Fibroblast of mammary gland (primary cell): ENCODE results near the gene ITPRIP.

Experiments
- DNase-seq: peaks from one replicate; pipeline ENCODE4 v3.0.0-alpha.2; 2010; ENCODE audit warnings: low read depth
- H3K4me3 ChIP-seq: 2 replicates; pipeline ENCODE4 v1.5.1; 2011; ENCODE audit warnings: low read depth, mild to moderate bottlenecking, low read length, moderate library complexity; ENCODE audit not compliant: control insufficient read depth
- TF ChIP-seq, protein P1 (sequence below): conservative IDR thresholded peaks from 2 replicates; pipeline ENCODE4 v1.5.1; 2011; ENCODE audit warnings: low read depth, low read length, inconsistent platforms; ENCODE audit not compliant: control insufficient read depth, insufficient read depth

ITPRIP gene

DNA sequence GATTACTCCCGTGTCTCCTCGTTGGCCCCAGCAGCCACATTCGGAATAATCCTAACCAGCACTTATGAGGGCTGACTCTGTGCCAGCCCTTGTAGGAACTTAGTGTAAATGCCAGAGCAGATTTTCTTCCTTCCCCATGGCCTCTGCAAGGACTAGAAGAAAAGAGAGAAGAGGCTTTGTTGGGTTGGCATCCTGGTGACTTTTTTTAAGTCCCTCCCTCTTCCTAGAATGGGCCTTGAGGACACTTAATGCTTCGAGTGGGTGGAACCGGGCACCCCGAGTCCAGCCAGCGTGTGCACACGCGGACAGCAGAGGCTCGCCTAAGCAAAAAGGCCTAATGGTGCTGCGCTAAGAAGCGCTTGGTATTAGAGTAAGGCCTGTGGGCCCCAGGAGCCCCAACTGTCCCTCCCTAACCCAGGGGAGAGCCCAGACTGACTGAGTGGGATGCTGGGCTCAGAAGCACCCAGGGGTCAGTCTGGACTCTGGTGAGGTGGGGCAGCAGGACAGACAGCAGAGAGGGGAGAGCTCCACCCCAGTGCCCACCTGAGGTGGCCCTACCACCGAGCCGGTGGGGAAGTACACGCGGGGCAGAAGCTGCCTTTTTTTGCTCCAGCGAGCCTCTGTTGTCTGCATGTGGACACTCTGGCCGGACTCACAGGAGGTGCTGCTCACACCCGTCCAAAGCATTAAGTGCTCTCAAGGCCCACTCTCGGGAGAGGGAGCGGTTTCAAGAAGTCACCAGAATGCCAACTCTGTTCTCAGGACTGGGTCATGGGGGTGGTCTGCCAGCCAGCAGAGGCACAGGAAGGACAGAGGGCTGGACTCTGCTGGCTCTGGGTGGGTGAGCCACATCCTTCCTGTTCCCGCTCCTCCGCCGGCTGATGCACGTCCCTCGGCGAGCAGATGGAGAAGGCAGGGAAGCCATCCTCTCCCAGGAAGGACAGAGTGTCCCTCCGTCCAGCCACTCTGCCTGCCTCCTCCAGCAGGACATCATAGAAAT is 12.5 kb downstream of the ITPRIP start:
- TF ChIP-seq, protein P1, sequence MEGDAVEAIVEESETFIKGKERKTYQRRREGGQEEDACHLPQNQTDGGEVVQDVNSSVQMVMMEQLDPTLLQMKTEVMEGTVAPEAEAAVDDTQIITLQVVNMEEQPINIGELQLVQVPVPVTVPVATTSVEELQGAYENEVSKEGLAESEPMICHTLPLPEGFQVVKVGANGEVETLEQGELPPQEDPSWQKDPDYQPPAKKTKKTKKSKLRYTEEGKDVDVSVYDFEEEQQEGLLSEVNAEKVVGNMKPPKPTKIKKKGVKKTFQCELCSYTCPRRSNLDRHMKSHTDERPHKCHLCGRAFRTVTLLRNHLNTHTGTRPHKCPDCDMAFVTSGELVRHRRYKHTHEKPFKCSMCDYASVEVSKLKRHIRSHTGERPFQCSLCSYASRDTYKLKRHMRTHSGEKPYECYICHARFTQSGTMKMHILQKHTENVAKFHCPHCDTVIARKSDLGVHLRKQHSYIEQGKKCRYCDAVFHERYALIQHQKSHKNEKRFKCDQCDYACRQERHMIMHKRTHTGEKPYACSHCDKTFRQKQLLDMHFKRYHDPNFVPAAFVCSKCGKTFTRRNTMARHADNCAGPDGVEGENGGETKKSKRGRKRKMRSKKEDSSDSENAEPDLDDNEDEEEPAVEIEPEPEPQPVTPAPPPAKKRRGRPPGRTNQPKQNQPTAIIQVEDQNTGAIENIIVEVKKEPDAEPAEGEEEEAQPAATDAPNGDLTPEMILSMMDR = no peak
- H3K4me3 ChIP-seq = no peak overlapping the region
- peak; percentile 30 for DNase-seq

DNA sequence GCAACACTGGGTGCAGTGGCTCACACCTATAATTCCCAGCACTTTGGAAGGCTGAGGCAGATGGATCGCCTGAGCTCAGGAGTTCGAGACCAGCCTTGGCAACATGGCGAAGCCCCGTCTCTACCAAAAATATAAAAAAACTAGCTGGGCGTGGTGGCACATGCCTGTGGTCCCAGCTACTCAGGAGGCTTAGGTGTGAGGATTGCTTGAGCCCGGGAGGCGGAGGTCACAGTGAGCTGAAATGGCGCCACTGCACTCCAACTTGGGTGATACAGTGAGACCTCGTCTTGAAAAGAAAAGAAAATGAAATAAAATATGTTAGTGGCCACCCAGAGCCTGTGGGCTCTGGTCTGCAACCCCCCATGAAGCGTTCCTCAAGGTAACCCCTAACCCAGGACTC is 13.3 kb downstream of the ITPRIP start:
- DNase-seq = no peak
- no peak overlapping the region for H3K4me3 ChIP-seq
- TF ChIP-seq, protein P1 = no peak

DNA sequence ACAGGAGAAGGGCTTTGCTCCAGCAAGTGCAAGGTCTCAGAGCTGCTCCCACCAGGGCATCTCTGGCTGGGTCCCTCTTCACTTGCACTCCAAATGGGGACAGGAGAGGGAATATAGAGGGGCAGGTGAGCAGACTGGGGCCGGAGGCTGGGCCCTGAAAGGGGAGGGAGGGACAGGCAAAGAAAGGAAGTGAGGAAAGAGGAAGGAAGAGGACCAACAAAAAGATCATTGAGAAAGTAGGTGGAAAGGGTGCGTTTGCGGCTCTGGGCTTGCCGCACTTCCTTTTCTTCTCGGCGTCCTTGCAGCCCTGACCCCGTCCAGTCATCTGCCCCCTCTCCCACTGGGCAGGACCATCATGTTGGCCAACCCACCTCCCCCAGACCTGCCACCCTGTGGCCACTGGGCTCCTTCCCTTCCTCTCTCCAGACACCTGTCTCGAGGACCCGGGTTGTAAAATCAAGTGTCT is 14.0 kb downstream of the ITPRIP start:
- H3K4me3 ChIP-seq = no peak overlapping the region
- TF ChIP-seq, protein P1 = no peak
- peak; percentile 9 for DNase-seq

DNA sequence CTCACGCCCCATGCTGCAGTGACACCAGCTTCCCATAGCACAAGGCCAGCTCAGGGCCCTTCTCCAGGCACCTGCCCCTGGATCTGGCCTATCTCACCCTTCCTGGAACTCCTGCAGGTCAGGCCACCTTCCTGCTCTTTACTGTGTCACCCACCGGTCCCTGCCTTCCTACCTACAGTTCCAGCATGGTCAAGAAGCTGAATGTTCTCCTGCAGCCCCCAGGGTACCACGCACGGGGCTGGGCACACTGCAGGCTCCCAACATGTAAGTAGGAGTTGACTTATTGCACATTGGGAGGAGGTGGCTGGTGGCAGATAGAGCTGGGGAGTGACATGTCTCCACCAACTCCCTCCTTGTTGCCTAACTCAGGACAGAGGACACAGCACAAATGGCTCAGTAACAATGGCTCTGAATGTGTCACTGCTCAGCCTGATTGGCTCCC is 14.5 kb downstream of the ITPRIP start:
- DNase-seq = peak; percentile 12
- TF ChIP-seq, protein P1 = no peak
- no peak overlapping the region for H3K4me3 ChIP-seq

DNA sequence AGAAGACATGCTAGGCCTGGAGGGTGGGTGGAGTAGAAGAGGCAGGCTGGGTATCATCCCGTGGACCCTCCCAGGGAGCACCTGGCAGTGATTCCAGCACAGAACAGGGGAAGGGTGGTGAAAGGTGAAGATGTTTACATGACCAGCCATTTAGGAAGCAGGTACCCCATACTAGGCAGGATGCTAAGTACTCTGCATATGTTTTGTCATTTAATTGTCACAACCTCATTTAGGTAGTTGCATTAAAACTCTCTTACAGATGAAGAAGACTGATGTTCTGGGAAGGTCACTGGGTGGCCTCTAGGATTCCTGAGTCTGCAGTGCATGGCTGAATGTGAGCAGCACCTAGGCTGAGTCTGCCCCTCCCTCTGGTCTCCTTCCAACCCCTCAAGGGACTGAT is 15.2 kb downstream of the ITPRIP start:
- TF ChIP-seq, protein P1 = no peak
- no peak for DNase-seq
- no peak overlapping the region for H3K4me3 ChIP-seq

DNA sequence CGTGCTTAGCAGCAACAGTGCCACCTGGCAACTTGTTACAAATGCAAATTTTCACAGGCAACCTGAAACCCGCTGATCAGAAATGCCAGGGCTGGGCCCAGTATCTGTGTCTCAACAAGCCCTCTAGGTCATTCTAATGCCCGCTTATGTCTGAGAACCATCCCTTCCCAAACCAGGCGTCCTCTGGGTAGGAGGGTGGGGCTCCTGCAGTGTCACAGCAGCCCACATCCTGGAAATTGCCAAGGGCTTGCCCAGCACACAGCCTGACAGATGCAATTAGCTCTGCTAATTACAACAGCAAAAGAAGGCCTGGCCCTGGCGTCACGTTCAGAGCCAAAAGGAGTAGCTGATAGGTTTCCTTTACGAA is 15.9 kb downstream of the ITPRIP start:
- no peak overlapping the region for H3K4me3 ChIP-seq
- no peak for DNase-seq
- TF ChIP-seq, protein P1 = no peak
